Endothelial cell of umbilical vein (primary cell): ENCODE data around the gene CAPNS1. TPM values are rescaled to one million over a fixed set of nuclear protein-coding genes. Genes with fewer than 3 reads are reported as not detected.

Experiments
- BruUV-seq: library from RNA; stranded (reverse); fragments of 400-500 nt; replicated peaks from 2 replicates; lab custom pipeline; 2021; lab: Mats Ljungman, UMichigan
- CTCF ChIA-PET: fragments of 300-600, 350-600 bp; sonication (Branson Sonifier 250); formaldehyde crosslinking; loops from one replicate; lab custom pipeline; 2021; ENCODE audit warnings: antibody characterized with exemption, inconsistent platforms; lab: Charles Lee
- POLR2A ChIA-PET: fragments of 300-600, 350-600 bp; sonication (Branson Sonifier 250); formaldehyde crosslinking; loops from one replicate; lab custom pipeline; 2021; ENCODE audit warnings: antibody characterized with exemption, inconsistent platforms; lab: Charles Lee
- DNase-seq: peaks from one replicate; pipeline ENCODE4 v3.0.0-alpha.2; 2011; ENCODE audit warnings: low read depth, low spot score
- FAIRE-seq: peaks from 2 replicates; lab custom pipeline; 2011; peaks lifted over from hg19 to GRCh38; lab: Jason Lieb, UNC
- H2AFZ ChIP-seq: 2 replicates; pipeline ENCODE4 v1.6.0; 2012; ENCODE audit warnings: low read depth, low read length, control low read depth, inconsistent platforms
- H3K27ac ChIP-seq: 2 replicates; pipeline ENCODE4 v1.5.1; 2011; ENCODE audit warnings: low read depth, mild to moderate bottlenecking, control low read depth, low read length, moderate library complexity; ENCODE audit not compliant: insufficient read depth
- H3K27me3 ChIP-seq, 2 experiments: 2 replicates each; pipeline versions ENCODE4 v1.6.0 to v1.6.1; 2011; ENCODE audit warnings: low read length in 2 of 2, mixed read lengths in 1 of 2; ENCODE audit not compliant: control insufficient read depth in 2 of 2, insufficient read depth in 2 of 2
- H3K36me3 ChIP-seq, 2 experiments: 2 replicates in 1 of 2; 3 replicates in 1 of 2; pipeline ENCODE4 v1.5.1; 2011; ENCODE audit warnings: low read length in 2 of 2, mild to moderate bottlenecking in 1 of 2, moderate library complexity in 1 of 2; ENCODE audit not compliant: control insufficient read depth in 2 of 2, insufficient read depth in 2 of 2; ENCODE audit errors: extremely low read depth in 1 of 2
- H3K4me1 ChIP-seq: 3 replicates; pipeline ENCODE4 v1.5.1; 2011; ENCODE audit warnings: mild to moderate bottlenecking, low read length; ENCODE audit not compliant: control insufficient read depth, insufficient read depth; ENCODE audit errors: extremely low read depth
- H3K4me2 ChIP-seq: 2 replicates; pipeline ENCODE4 v1.6.1; 2011; ENCODE audit warnings: low read length, control low read depth, mixed read lengths; ENCODE audit not compliant: insufficient read depth
- H3K4me3 ChIP-seq, 3 experiments: fragments of 200-600 bp in 1 of 3; sonication (generic), shearing (Covaris generic) in 1 of 3; replicated peaks in 1 of 3; 2 replicates each; pipeline ENCODE4 v1.5.1; 2011 to 2016; ENCODE audit warnings: control low read depth in 3 of 3, low read length in 3 of 3, mild to moderate bottlenecking in 2 of 3, inconsistent platforms in 1 of 3, low read depth in 1 of 3, moderate library complexity in 1 of 3; ENCODE audit not compliant: insufficient read depth in 1 of 3
- H3K79me2 ChIP-seq: 2 replicates; pipeline ENCODE4 v1.6.0; 2012; ENCODE audit warnings: low read length, inconsistent platforms; ENCODE audit not compliant: control insufficient read depth, insufficient read depth
- H3K9ac ChIP-seq: replicated peaks from 2 replicates; pipeline ENCODE3; 2011; ENCODE audit warnings: low read length, control low read depth; ENCODE audit not compliant: insufficient read depth; ENCODE audit errors: extremely low read depth
- H3K9me1 ChIP-seq: replicated peaks from 3 replicates; pipeline ENCODE4 v1.6.0; 2011; ENCODE audit warnings: mild to moderate bottlenecking, low read length; ENCODE audit not compliant: control insufficient read depth, insufficient read depth; ENCODE audit errors: extremely low read depth
- H3K9me3 ChIP-seq: replicated peaks from 2 replicates; pipeline ENCODE4 v1.5.1; 2012; ENCODE audit warnings: low read length, inconsistent platforms; ENCODE audit not compliant: control insufficient read depth, insufficient read depth
- H4K20me1 ChIP-seq: replicated peaks from 2 replicates; pipeline ENCODE3; 2011; ENCODE audit warnings: mild to moderate bottlenecking, low read length; ENCODE audit not compliant: control insufficient read depth, insufficient read depth; ENCODE audit errors: extremely low read depth
- EZH2 ChIP-seq: IDR thresholded peaks from 2 replicates; pipeline ENCODE4 v1.6.1; 2012; ENCODE audit warnings: borderline replicate concordance, low read depth, mild to moderate bottlenecking, moderate library complexity, low read length, inconsistent platforms; ENCODE audit not compliant: severe bottlenecking
- FOS ChIP-seq: IDR thresholded peaks from 2 replicates; pipeline ENCODE4 v1.6.1; 2011; ENCODE audit warnings: mild to moderate bottlenecking, low read length, moderate library complexity, borderline replicate concordance; ENCODE audit not compliant: insufficient read depth
- GATA2 ChIP-seq: IDR thresholded peaks from 2 replicates; pipeline ENCODE4 v1.7.0; 2011; ENCODE audit warnings: low read depth, mild to moderate bottlenecking, moderate library complexity, mixed read lengths, low read length; ENCODE audit not compliant: insufficient read length, insufficient read depth
- JUN ChIP-seq: IDR thresholded peaks from 2 replicates; pipeline ENCODE4 v1.6.1; 2011; ENCODE audit warnings: borderline replicate concordance, low read depth; ENCODE audit not compliant: insufficient read length, insufficient read depth
- MYC ChIP-seq: IDR thresholded peaks from one replicate; pipeline ENCODE4 v1.6.1; 2011; ENCODE audit warnings: mild to moderate bottlenecking, low read depth, low read length
- POLR2A ChIP-seq: IDR thresholded peaks from 2 replicates; pipeline ENCODE4 v1.6.1; 2012; ENCODE audit warnings: low read depth, mild to moderate bottlenecking, control low read depth, low read length
- POLR2AphosphoS5 ChIP-seq: IDR thresholded peaks from 2 replicates; pipeline ENCODE4 v1.6.1; 2012; ENCODE audit warnings: low read depth, mild to moderate bottlenecking, control low read depth, low read length, moderate library complexity; ENCODE audit not compliant: insufficient read depth
- dilution Hi-C: fragments of 300-500 bp; cut with MboI; formaldehyde crosslinking; loops from one replicate; pipeline ENCODE4 v1.15.0; 2019; ENCODE audit warnings: low sequenced_read_pairs; ENCODE audit not compliant: extremely low pct_ligation_motif_present
- intact Hi-C: fragments of 100-400 bp; cut with micrococcal nuclease; formaldehyde crosslinking; loops from one replicate; pipeline ENCODE4 v1.10.0; 2022
- polyA plus RNA-seq, 4 experiments: library from polyadenylated mRNA; depleted of rRNA in 3 of 4; stranded (reverse) in 3 of 4; unstranded in 1 of 4; fragments of >200 nt; gene quantifications; 2 replicates each; pipeline versions ENCODE4 v1.2.1 to v1.2.3, GENCODE V29; 2011 to 2012; ENCODE audit warnings: missing spikeins in 1 of 4
- total RNA-seq: library from RNA; stranded (reverse); gene quantifications from 2 replicates; pipeline ENCODE4 v1.2.3, GENCODE V29; 2021

CAPNS1 gene
- total and polyA plus RNA-seq, 2 donors (not counting 3 experiments of a cell fraction or from before 2014, with no cell fraction given), result 777 to 1,095 TPM

DNA sequence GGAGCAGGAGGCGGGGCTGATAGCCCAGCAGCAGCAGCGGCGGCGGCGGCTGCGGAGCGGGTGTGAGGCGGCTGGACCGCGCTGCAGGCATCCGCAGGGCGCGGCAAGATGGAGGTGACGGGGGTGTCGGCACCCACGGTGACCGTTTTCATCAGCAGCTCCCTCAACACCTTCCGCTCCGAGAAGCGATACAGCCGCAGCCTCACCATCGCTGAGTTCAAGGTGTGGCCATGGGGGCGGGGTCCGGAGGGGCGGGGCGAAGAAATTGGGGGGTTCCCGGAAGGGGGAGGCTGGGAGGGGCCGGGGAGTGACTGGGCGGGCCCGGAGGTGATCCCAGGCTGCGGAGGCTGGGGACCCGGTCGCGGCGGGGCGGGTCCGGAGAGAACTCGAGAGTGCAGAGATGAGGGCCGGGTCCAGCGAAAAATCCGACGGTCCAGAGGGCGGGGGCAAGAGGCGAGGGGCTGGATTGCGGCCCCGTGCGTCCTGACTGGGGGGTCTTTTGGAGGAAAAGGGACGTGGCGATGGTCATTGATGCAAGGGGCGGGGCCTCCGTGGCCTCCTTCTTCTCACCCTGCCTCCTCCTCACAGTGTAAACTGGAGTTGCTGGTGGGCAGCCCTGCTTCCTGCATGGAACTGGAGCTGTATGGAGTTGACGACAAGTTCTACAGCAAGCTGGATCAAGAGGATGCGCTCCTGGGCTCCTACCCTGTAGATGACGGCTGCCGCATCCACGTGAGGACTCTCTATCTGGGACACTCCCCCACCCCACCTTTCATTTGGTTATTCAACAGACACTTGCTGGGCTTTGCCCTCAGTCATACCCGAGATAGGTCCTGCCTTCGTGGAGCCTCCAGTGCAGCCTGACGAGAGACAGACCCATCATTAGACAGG is 24.2 kb upstream of the CAPNS1 start, which contains the start of gene TBCB:
Gene TBCB (plus strand): TSS at position 16 of the 891 bp plus-strand sequence. CDS start 93 bp downstream, at position 109.
- intact Hi-C loops, result loop anchor here (1.0 kb wide), 8 partner anchors 12 to 184 kb away; partner anchors contain the start of genes ALKBH6, CAPNS1, THAP8 and WDR62

GRCh38 chr19:36116344-36116637 is 23.6 kb upstream of the CAPNS1 start:
- no peak overlapping the region for H3K27ac ChIP-seq
- no peaks in the 10 kb centered on the region for H3K9me1 ChIP-seq
- H3K4me1 ChIP-seq, result peaks cover 15% of the 10 kb centered on the region
- CTCF ChIA-PET, result interaction anchor here (1.0 to 3.6 kb wide), 2 partner anchors 12 to 55 kb away, joined by 4 to 32 read pairs; no protein-coding TSS in a partner anchor
- peaks cover 0 to 14% of the 10 kb centered on the region in 2 experiments for H3K36me3 ChIP-seq
- dilution Hi-C loops, result no loop called here
- intact Hi-C loops, result no loop called here
- FAIRE-seq (no peak), DNase-seq (no peak)
- H3K79me2 ChIP-seq, result peaks cover 15% of the 10 kb centered on the region
- H3K9me3 ChIP-seq, result no peaks in the 10 kb centered on the region
- POLR2A ChIA-PET, result no interaction called here
- H3K9ac ChIP-seq, result no peak overlapping the region
- H2AFZ ChIP-seq, result no peak overlapping the region
- no peaks in the 10 kb centered on the region for H3K27me3 ChIP-seq
- no peak for TF ChIP-seq MYC
- no peak for TF ChIP-seq FOS
- TF ChIP-seq GATA2, result no peak
- TF ChIP-seq POLR2A, result no peak
- TF ChIP-seq JUN, result no peak
- TF ChIP-seq POLR2AphosphoS5, result no peak
- BruUV-seq, result no TSS peak
- no peaks in the 10 kb centered on the region for H4K20me1 ChIP-seq
- H3K4me3 ChIP-seq, result peak overlapping the region in 1 of 3 experiments; percentile 24
- H3K4me2 ChIP-seq, result peak overlapping the region; percentile 44

More for the DNA sequence above, 24.2 kb upstream of the CAPNS1 start, which contains the start of gene TBCB:
- POLR2A ChIA-PET, result interaction anchor here (1.0 kb wide), 2 partner anchors 12 to 54 kb away, joined by 5 to 6 read pairs; no protein-coding TSS in a partner anchor
- no TSS peak for BruUV-seq
- peak within 1 kb of the TSS; percentile 86 for H2AFZ ChIP-seq
- peaks cover 15% of the 10 kb centered on the region for H3K79me2 ChIP-seq
- DNase-seq (peak; percentile 21), FAIRE-seq (peak; percentile 79)
- H3K27me3 ChIP-seq, result no peaks in the 10 kb centered on the region
- H3K4me2 ChIP-seq, result peak within 1 kb of the TSS; percentile 68
- H4K20me1 ChIP-seq, result no peaks in the 10 kb centered on the region
- no peak for TF ChIP-seq JUN
- TF ChIP-seq POLR2A, result peak; percentile 53
- TF ChIP-seq MYC, result peak; percentile 29
- no peak for TF ChIP-seq EZH2
- TF ChIP-seq POLR2AphosphoS5, result no peak
- CTCF ChIA-PET, result interaction anchor here (0.7 to 3.6 kb wide), 6 partner anchors 12 to 60 kb away, joined by 4 to 32 read pairs (median 5); no protein-coding TSS in a partner anchor
- no peaks in the 10 kb centered on the region for H3K9me1 ChIP-seq
- peak within 1 kb of the TSS; percentile 71 for H3K9ac ChIP-seq
- peak within 1 kb of the TSS; percentile 68 to 81 (median 79) for H3K4me3 ChIP-seq
- peak within 1 kb of the TSS; percentile 68 for H3K27ac ChIP-seq
- H3K36me3 ChIP-seq, result peaks cover 0 to 14% of the 10 kb centered on the region in 2 experiments
- dilution Hi-C loops, result no loop called here
- peaks cover 15% of the 10 kb centered on the region for H3K4me1 ChIP-seq
- H3K9me3 ChIP-seq, result no peaks in the 10 kb centered on the region
